ENCODE results near the gene SLC39A6.

The SLC39A6 gene

DNA sequence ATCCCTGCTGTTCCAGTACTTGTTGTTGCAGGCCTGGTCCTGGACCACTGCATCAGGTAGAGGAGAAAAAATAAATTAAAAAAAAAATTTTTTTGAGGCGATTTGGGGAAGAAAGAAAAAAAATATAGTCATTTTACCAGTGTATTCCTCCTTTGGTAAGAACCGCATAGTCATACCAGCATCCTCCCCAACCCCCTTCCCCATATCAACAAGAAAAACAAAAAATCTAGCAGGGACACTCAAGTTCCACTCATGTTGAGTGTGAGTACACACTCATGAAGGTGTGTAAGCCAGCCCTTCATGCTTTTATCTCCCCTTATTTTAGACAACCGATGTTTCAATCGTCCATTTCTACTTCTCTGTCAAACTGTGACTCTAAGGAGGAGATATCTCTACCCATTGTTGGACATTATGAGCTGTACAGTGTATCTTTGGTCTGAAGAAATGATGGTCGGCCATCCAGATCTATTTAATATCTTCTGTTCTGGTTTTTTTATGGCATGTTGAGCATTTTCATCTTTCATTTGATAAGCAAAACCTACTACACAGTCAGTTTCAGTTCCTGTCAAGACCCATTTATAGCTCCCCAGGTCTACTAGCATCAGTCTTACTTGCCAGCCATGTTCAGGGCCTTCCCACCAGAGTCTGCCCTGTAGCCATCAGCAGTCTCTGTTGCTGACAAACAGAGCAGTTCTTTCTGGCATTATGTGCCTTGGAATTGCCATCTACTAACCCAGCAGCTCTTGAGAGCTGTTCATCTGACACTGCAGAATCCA lies 20.6 kb upstream of the SLC39A6 start:
- no peak overlapping the region for H3K9ac ChIP-seq (ENCODE audit: insufficient read length)
- no peak overlapping the region for H3K27ac ChIP-seq
- DNase-seq (ENCODE audit: low read depth, low spot score), result no peak
- H3K9me3 ChIP-seq (ENCODE audit: low read depth, low read length), result no peaks in the 10 kb centered on the region
- H3K36me3 ChIP-seq (ENCODE audit: insufficient read depth, low read length), result peaks cover 84% of the 10 kb centered on the region
- no peak overlapping the region for H3K4me3 ChIP-seq
- TF ChIP-seq POLR2AphosphoS5 (IDR thresholded peaks at IDR 0.05; ENCODE audit: borderline replicate concordance, low read depth, low read length) (no peak), EZH2 (IDR thresholded peaks at IDR 0.05) (no peak), FOXP2 (optimal IDR thresholded peaks at IDR 0.05; ENCODE audit: control extremely low read depth, extremely low read length, insufficient read depth) (no peak)

DNA sequence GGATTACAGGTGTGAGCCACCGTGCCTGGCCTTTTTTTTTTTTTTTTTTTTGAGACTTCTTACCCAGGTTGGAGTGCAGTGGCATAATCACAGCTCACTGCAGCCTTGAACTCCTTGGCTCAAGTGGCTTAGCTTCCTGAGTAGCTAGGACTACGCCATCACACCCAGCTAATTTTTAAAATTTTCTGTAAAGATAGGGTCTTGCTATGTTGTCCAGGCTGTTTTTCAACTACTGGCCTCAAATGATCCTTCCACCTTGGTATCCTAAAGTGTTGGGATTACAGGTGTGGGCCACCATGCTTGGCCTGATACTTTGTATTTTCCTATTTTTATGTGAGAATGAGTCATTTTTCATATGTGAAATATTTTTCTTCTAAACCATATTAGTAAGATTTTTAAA lies 14.3 kb upstream of the SLC39A6 start:
- peaks cover 85% of the 10 kb centered on the region for H3K36me3 ChIP-seq (ENCODE audit: insufficient read depth, low read length)
- H3K4me3 ChIP-seq, result no peak overlapping the region
- H3K9ac ChIP-seq (ENCODE audit: insufficient read length), result no peak overlapping the region
- no peak for DNase-seq (ENCODE audit: low read depth, low spot score)
- H3K27ac ChIP-seq, result no peak overlapping the region
- TF ChIP-seq FOXP2 (optimal IDR thresholded peaks at IDR 0.05; ENCODE audit: control extremely low read depth, extremely low read length, insufficient read depth) (no peak), EZH2 (IDR thresholded peaks at IDR 0.05) (no peak), POLR2AphosphoS5 (IDR thresholded peaks at IDR 0.05; ENCODE audit: borderline replicate concordance, low read depth, low read length) (no peak)
- H3K9me3 ChIP-seq (ENCODE audit: low read depth, low read length), result no peaks in the 10 kb centered on the region

GRCh38 chr18:36142751-36143150 lies 13.6 kb upstream of the SLC39A6 start:
- H3K27ac ChIP-seq, result no peak overlapping the region
- TF ChIP-seq FOXP2 (optimal IDR thresholded peaks at IDR 0.05; ENCODE audit: control extremely low read depth, extremely low read length, insufficient read depth), result no peak
- TF ChIP-seq POLR2AphosphoS5 (IDR thresholded peaks at IDR 0.05; ENCODE audit: borderline replicate concordance, low read depth, low read length), result no peak
- no peak for TF ChIP-seq EZH2 (IDR thresholded peaks at IDR 0.05)
- DNase-seq (ENCODE audit: low read depth, low spot score), result no peak
- H3K36me3 ChIP-seq (ENCODE audit: insufficient read depth, low read length), result peaks cover 85% of the 10 kb centered on the region
- H3K9ac ChIP-seq (ENCODE audit: insufficient read length), result no peak overlapping the region
- no peaks in the 10 kb centered on the region for H3K9me3 ChIP-seq (ENCODE audit: low read depth, low read length)
- H3K4me3 ChIP-seq, result no peak overlapping the region

DNA sequence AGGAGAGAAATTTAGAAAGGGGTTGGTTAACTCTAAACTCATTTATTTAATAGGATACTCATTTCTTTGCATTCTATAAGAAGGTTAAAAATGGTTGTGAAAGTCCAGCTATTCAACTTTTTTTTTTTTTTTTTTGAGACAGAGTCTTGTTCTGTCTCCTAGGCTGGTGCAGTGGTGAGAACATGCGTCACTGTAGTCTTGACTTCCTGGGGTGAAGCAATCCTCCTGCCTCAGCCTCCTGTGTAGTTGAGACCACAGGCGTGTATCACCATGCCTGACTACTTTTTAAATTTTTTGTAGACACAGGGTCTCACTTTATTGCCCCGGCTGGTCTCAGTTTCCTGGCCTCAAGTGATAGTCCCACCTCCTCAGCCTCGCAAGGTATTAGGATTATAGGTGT lies 12.4 kb upstream of the SLC39A6 start:
- H3K27ac ChIP-seq, result no peak overlapping the region
- DNase-seq (ENCODE audit: low read depth, low spot score), result no peak
- H3K4me3 ChIP-seq, result no peak overlapping the region
- TF ChIP-seq EZH2 (IDR thresholded peaks at IDR 0.05) (no peak), FOXP2 (optimal IDR thresholded peaks at IDR 0.05; ENCODE audit: control extremely low read depth, extremely low read length, insufficient read depth) (no peak), POLR2AphosphoS5 (IDR thresholded peaks at IDR 0.05; ENCODE audit: borderline replicate concordance, low read depth, low read length) (no peak)
- H3K36me3 ChIP-seq (ENCODE audit: insufficient read depth, low read length), result peaks cover 89% of the 10 kb centered on the region
- H3K9ac ChIP-seq (ENCODE audit: insufficient read length), result no peak overlapping the region
- no peaks in the 10 kb centered on the region for H3K9me3 ChIP-seq (ENCODE audit: low read depth, low read length)

DNA sequence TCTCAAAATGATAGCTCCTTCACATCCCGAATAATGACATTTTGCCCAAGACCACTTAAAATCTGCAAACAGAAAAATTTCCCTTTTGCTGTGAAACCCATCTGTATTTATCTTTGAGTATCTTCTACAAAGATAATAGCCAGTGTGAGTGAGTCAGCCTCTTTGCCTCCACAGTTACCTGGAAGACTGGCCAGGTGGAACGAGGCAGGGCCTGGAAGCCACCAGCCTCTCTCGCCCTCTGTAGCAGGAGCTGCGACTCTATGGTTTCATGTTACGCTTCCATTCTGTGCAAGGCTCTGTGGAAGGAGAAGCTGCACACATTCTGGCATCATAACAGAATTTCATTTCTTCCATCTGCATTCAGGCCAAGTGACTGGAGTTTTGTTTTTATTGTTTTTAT lies 10.1 kb upstream of the SLC39A6 start:
- TF ChIP-seq POLR2AphosphoS5 (IDR thresholded peaks at IDR 0.05; ENCODE audit: borderline replicate concordance, low read depth, low read length) (no peak), EZH2 (IDR thresholded peaks at IDR 0.05) (no peak), FOXP2 (optimal IDR thresholded peaks at IDR 0.05; ENCODE audit: control extremely low read depth, extremely low read length, insufficient read depth) (no peak)
- no peaks in the 10 kb centered on the region for H3K9me3 ChIP-seq (ENCODE audit: low read depth, low read length)
- H3K27ac ChIP-seq, result no peak overlapping the region
- peaks cover 83% of the 10 kb centered on the region for H3K36me3 ChIP-seq (ENCODE audit: insufficient read depth, low read length)
- no peak overlapping the region for H3K9ac ChIP-seq (ENCODE audit: insufficient read length)
- no peak for DNase-seq (ENCODE audit: low read depth, low spot score)
- no peak overlapping the region for H3K4me3 ChIP-seq

- TF ChIP-seq FOXP2 (optimal IDR thresholded peaks at IDR 0.05; ENCODE audit: control extremely low read depth, extremely low read length, insufficient read depth) (no peak), POLR2AphosphoS5 (IDR thresholded peaks at IDR 0.05; ENCODE audit: borderline replicate concordance, low read depth, low read length) (no peak), EZH2 (IDR thresholded peaks at IDR 0.05) (no peak)
- H3K27ac ChIP-seq, result no peak overlapping the region
- no peak overlapping the region for H3K9ac ChIP-seq (ENCODE audit: insufficient read length)
- H3K36me3 ChIP-seq (ENCODE audit: insufficient read depth, low read length), result peaks cover 57% of the 10 kb centered on the region
- no peaks in the 10 kb centered on the region for H3K9me3 ChIP-seq (ENCODE audit: low read depth, low read length)
- DNase-seq (ENCODE audit: low read depth, low spot score), result no peak
- no peak overlapping the region for H3K4me3 ChIP-seq
These were observed 6.1 kb upstream of the SLC39A6 start for GRCh38 chr18:36135264-36135663.

GRCh38 chr18:36132756-36133155 lies 3.6 kb upstream of the SLC39A6 start:
- no peak for TF ChIP-seq POLR2AphosphoS5 (IDR thresholded peaks at IDR 0.05; ENCODE audit: borderline replicate concordance, low read depth, low read length)
- no peak for TF ChIP-seq EZH2 (IDR thresholded peaks at IDR 0.05)
- no peak for TF ChIP-seq FOXP2 (optimal IDR thresholded peaks at IDR 0.05; ENCODE audit: control extremely low read depth, extremely low read length, insufficient read depth)
- peaks cover 37% of the 10 kb centered on the region for H3K36me3 ChIP-seq (ENCODE audit: insufficient read depth, low read length)
- H3K9me3 ChIP-seq (ENCODE audit: low read depth, low read length), result no peaks in the 10 kb centered on the region
- H3K4me3 ChIP-seq, result no peak overlapping the region
- DNase-seq (ENCODE audit: low read depth, low spot score), result no peak
- no peak overlapping the region for H3K9ac ChIP-seq (ENCODE audit: insufficient read length)
- no peak overlapping the region for H3K27ac ChIP-seq

GRCh38 chr18:36131692-36132483 lies 2.7 kb upstream of the SLC39A6 start:
- H3K27ac ChIP-seq, result no peak overlapping the region
- no peaks in the 10 kb centered on the region for H3K9me3 ChIP-seq (ENCODE audit: low read depth, low read length)
- H3K4me3 ChIP-seq, result 0 out of 2 replicates have a peak overlapping the region, but pooled peaks have one; percentile 98
- H3K36me3 ChIP-seq (ENCODE audit: insufficient read depth, low read length), result peaks cover 29% of the 10 kb centered on the region
- TF ChIP-seq FOXP2 (optimal IDR thresholded peaks at IDR 0.05; ENCODE audit: control extremely low read depth, extremely low read length, insufficient read depth), result no peak
- no peak for TF ChIP-seq EZH2 (IDR thresholded peaks at IDR 0.05)
- TF ChIP-seq POLR2AphosphoS5 (IDR thresholded peaks at IDR 0.05; ENCODE audit: borderline replicate concordance, low read depth, low read length), result no peak
- DNase-seq (ENCODE audit: low read depth, low spot score), result no peak
- no peak overlapping the region for H3K9ac ChIP-seq (ENCODE audit: insufficient read length)

Data from SK-N-MC (cell line).